H1 (cell line): ENCODE measurements around the gene NUP205. TPM values are rescaled to one million over a fixed set of nuclear protein-coding genes. Genes with fewer than 3 reads are reported as not detected.
A peak's percentile ranks its signal among the peaks of the same experiment; 100 is the strongest.

Experiments
- CTCF ChIA-PET: fragments of 300-600 bp; sonication (Branson Sonifier 250); formaldehyde crosslinking; loops from one replicate; lab custom pipeline; 2021; ENCODE audit not compliant: partially characterized antibody; lab: Charles Lee
- POLR2A ChIA-PET: fragments of 300-600 bp; sonication (Branson Sonifier 250); formaldehyde crosslinking; loops from one replicate; lab custom pipeline; 2021; ENCODE audit warnings: inconsistent platforms; ENCODE audit not compliant: partially characterized antibody; lab: Charles Lee
- DNase-seq, 2 experiments: peaks; one replicate each; pipeline versions ENCODE4 v3.0.0 to v3.0.0-alpha.2; 2010 to 2022; ENCODE audit warnings: low spot score in 2 of 2, low read depth in 1 of 2, mixed read lengths in 1 of 2
- FAIRE-seq: peaks from 2 replicates; lab custom pipeline; 2011; peaks lifted over from hg19 to GRCh38; lab: Jason Lieb, UNC
- H2AFZ ChIP-seq: 2 replicates; pipeline ENCODE4 v1.8.1; 2012; ENCODE audit warnings: low read length, inconsistent platforms
- H2AK5ac ChIP-seq: 2 replicates; pipeline ENCODE4 v1.6.1; 2013; ENCODE audit warnings: low read depth, low read length
- H2BK120ac ChIP-seq: replicated peaks from 2 replicates; pipeline ENCODE3; 2013; ENCODE audit warnings: low read depth, low read length, inconsistent platforms
- H2BK12ac ChIP-seq: 2 replicates; pipeline ENCODE4 v1.6.1; 2013; ENCODE audit warnings: low read depth, low read length
- H2BK15ac ChIP-seq: 2 replicates; pipeline ENCODE4 v1.6.1; 2013; ENCODE audit warnings: low read length
- H2BK20ac ChIP-seq: 2 replicates; pipeline ENCODE4 v1.6.1; 2013; ENCODE audit warnings: low read length
- H2BK5ac ChIP-seq: 2 replicates; pipeline ENCODE4 v1.6.1; 2013; ENCODE audit warnings: low read depth, low read length
- H3K14ac ChIP-seq: 2 replicates; pipeline ENCODE4 v1.6.1; 2013; ENCODE audit warnings: inconsistent platforms; ENCODE audit not compliant: insufficient read length
- H3K18ac ChIP-seq: 2 replicates; pipeline ENCODE4 v1.6.1; 2013; ENCODE audit warnings: low read length; ENCODE audit errors: extremely low read depth
- H3K23ac ChIP-seq: 2 replicates; pipeline ENCODE4 v1.6.1; 2013; ENCODE audit warnings: inconsistent platforms; ENCODE audit not compliant: insufficient read length
- H3K23me2 ChIP-seq: 2 replicates; pipeline ENCODE4 v1.6.1; 2013; ENCODE audit warnings: low read depth, low read length
- H3K27ac ChIP-seq: 2 replicates; pipeline ENCODE4 v1.6.1; 2011; ENCODE audit warnings: low read depth, low read length, inconsistent platforms
- H3K27me3 ChIP-seq, 4 experiments: replicated peaks in 1 of 4; 1 replicate in 1 of 4; 2 replicates in 3 of 4; pipeline versions ENCODE4 v1.6.1 to v1.8.1; 2011 to 2013; ENCODE audit warnings: low read length in 3 of 4, mild to moderate bottlenecking in 3 of 4, inconsistent platforms in 2 of 4, mixed read lengths in 2 of 4, moderate library complexity in 1 of 4; ENCODE audit not compliant: control insufficient read depth in 3 of 4, insufficient read depth in 3 of 4; ENCODE audit errors: extremely low read depth in 1 of 4
- H3K36me3 ChIP-seq, 4 experiments: 2 replicates each; pipeline versions ENCODE4 v1.6.1 to v1.8.1; 2011 to 2013; ENCODE audit warnings: mild to moderate bottlenecking in 4 of 4, low read length in 3 of 4, moderate library complexity in 2 of 4, control low read depth in 1 of 4, inconsistent platforms in 1 of 4; ENCODE audit not compliant: insufficient read depth in 4 of 4, control insufficient read depth in 2 of 4
- H3K4ac ChIP-seq: replicated peaks from 2 replicates; pipeline ENCODE3; 2013; ENCODE audit warnings: low read length, low read depth, mixed read lengths, inconsistent platforms; ENCODE audit not compliant: insufficient read length
- H3K4me1 ChIP-seq, 4 experiments: replicated peaks in 1 of 4; 1 replicate in 1 of 4; 2 replicates in 3 of 4; pipeline versions ENCODE4 v1.6.1 to v1.8.1; 2011 to 2013; ENCODE audit warnings: low read length in 3 of 4, inconsistent platforms in 2 of 4, mixed read lengths in 1 of 4; ENCODE audit not compliant: insufficient read depth in 4 of 4, control insufficient read depth in 3 of 4
- H3K4me2 ChIP-seq, 2 experiments: 2 replicates each; pipeline versions ENCODE4 v1.6.1 to v1.8.1; 2011 to 2013; ENCODE audit warnings: low read depth in 2 of 2, low read length in 2 of 2, control low read depth in 1 of 2, inconsistent platforms in 1 of 2, mild to moderate bottlenecking in 1 of 2; ENCODE audit not compliant: insufficient read depth in 1 of 2
- H3K4me3 ChIP-seq, 4 experiments: fragments of 200-600, 300-600 bp in 1 of 4; sonication (generic), shearing (Covaris generic), sonication (Bioruptor Twin) in 1 of 4; 2 replicates each; pipeline versions ENCODE4 v1.5.1 to v1.8.1; 2011 to 2016; ENCODE audit warnings: low read length in 4 of 4, low read depth in 3 of 4, control low read depth in 2 of 4, inconsistent platforms in 2 of 4, mild to moderate bottlenecking in 2 of 4, mixed read lengths in 1 of 4, moderate library complexity in 1 of 4; ENCODE audit not compliant: insufficient read depth in 2 of 4; ENCODE audit errors: extremely low read depth in 1 of 4
- H3K56ac ChIP-seq: replicated peaks from 2 replicates; pipeline ENCODE3; 2013; ENCODE audit warnings: low read depth, mild to moderate bottlenecking, mixed read lengths, low read length, inconsistent platforms; ENCODE audit not compliant: insufficient read length
- H3K79me1 ChIP-seq: 2 replicates; pipeline ENCODE4 v1.6.1; 2013; ENCODE audit warnings: low read depth, low read length, control low read depth
- H3K79me2 ChIP-seq, 2 experiments: 2 replicates each; pipeline versions ENCODE4 v1.6.1 to v1.8.1; 2012 to 2013; ENCODE audit warnings: low read length in 2 of 2, mild to moderate bottlenecking in 2 of 2, inconsistent platforms in 1 of 2; ENCODE audit not compliant: insufficient read depth in 2 of 2, control insufficient read depth in 1 of 2
- H3K9ac ChIP-seq, 4 experiments: replicated peaks in 1 of 4; 1 replicate in 1 of 4; 2 replicates in 3 of 4; pipeline versions ENCODE4 v1.6.1 to v1.8.1; 2011 to 2013; ENCODE audit warnings: low read depth in 3 of 4, low read length in 3 of 4, control low read depth in 2 of 4, mild to moderate bottlenecking in 2 of 4, moderate library complexity in 2 of 4, inconsistent platforms in 1 of 4; ENCODE audit errors: extremely low read depth in 1 of 4
- H3K9me3 ChIP-seq, 2 experiments: 2 replicates each; pipeline versions ENCODE4 v1.6.1 to v1.8.1; 2012 to 2013; ENCODE audit warnings: mild to moderate bottlenecking in 2 of 2, moderate library complexity in 2 of 2, control low read depth in 1 of 2, inconsistent platforms in 1 of 2, low read depth in 1 of 2, low read length in 1 of 2, mixed read lengths in 1 of 2; ENCODE audit not compliant: insufficient read depth in 2 of 2
- H4K20me1 ChIP-seq, 2 experiments: replicated peaks in 1 of 2; 2 replicates each; pipeline versions ENCODE3 to v1.8.1; 2011 to 2013; ENCODE audit warnings: inconsistent platforms in 2 of 2, low read length in 2 of 2, mild to moderate bottlenecking in 1 of 2; ENCODE audit not compliant: insufficient read depth in 2 of 2, control insufficient read depth in 1 of 2
- H4K5ac ChIP-seq: 2 replicates; pipeline ENCODE4 v1.6.1; 2013; ENCODE audit warnings: low read length, low read depth, mixed read lengths, inconsistent platforms; ENCODE audit not compliant: insufficient read length
- H4K8ac ChIP-seq: 2 replicates; pipeline ENCODE4 v1.8.0; 2013; ENCODE audit warnings: mild to moderate bottlenecking, moderate library complexity, low read length, inconsistent platforms; ENCODE audit not compliant: insufficient read depth; ENCODE audit errors: extremely low read depth
- H4K91ac ChIP-seq: replicated peaks from 2 replicates; pipeline ENCODE3; 2013; ENCODE audit warnings: low read length, mixed read lengths, inconsistent platforms; ENCODE audit not compliant: insufficient read length
- ATF3 ChIP-seq: IDR thresholded peaks from 2 replicates; pipeline ENCODE4 v1.6.1; 2011; ENCODE audit warnings: low read depth, mild to moderate bottlenecking, low read length; ENCODE audit not compliant: insufficient read depth
- BACH1 ChIP-seq: IDR thresholded peaks from 2 replicates; pipeline ENCODE4 v1.6.1; 2012; ENCODE audit warnings: low read length, improper control_type of control experiment
- BCL11A ChIP-seq, 2 experiments: IDR thresholded peaks; one replicate each; pipeline ENCODE4 v1.6.1; 2011; ENCODE audit warnings: low read depth in 2 of 2, low read length in 2 of 2, mild to moderate bottlenecking in 2 of 2
- CHD1 ChIP-seq: IDR thresholded peaks from 2 replicates; pipeline ENCODE4 v1.6.1; 2012; ENCODE audit warnings: low read depth, low read length, improper control_type of control experiment
- CTCF ChIP-seq, 3 experiments: IDR thresholded peaks; 1 replicate in 2 of 3; 2 replicates in 1 of 3; pipeline versions ENCODE4 v1.5.1 to v1.6.1; 2011; ENCODE audit warnings: low read length in 3 of 3, mild to moderate bottlenecking in 3 of 3, inconsistent platforms in 2 of 3, low read depth in 1 of 3, moderate library complexity in 1 of 3; ENCODE audit not compliant: insufficient read depth in 1 of 3; ENCODE audit errors: control extremely low read depth in 1 of 3
- NANOG ChIP-seq: IDR thresholded peaks from 2 replicates; pipeline ENCODE4 v1.6.1; 2011; ENCODE audit warnings: low read length, low read depth, mild to moderate bottlenecking, inconsistent platforms; ENCODE audit not compliant: insufficient read depth, poor library complexity, severe bottlenecking
- RAD21 ChIP-seq, 2 experiments: IDR thresholded peaks in 1 of 2; conservative IDR thresholded peaks in 1 of 2; 2 replicates each; pipeline ENCODE4 v1.6.1; 2011; ENCODE audit warnings: low read depth in 2 of 2, low read length in 2 of 2, improper control_type of control experiment in 1 of 2, inconsistent platforms in 1 of 2, mild to moderate bottlenecking in 1 of 2, moderate library complexity in 1 of 2
- SP2 ChIP-seq: IDR thresholded peaks from 2 replicates; pipeline ENCODE4 v1.6.1; 2012; ENCODE audit warnings: mild to moderate bottlenecking, low read length, inconsistent platforms
- SRF ChIP-seq: IDR thresholded peaks from 2 replicates; pipeline ENCODE4 v1.6.1; 2011; ENCODE audit warnings: mild to moderate bottlenecking, low read depth, low read length, moderate library complexity
- TAF1 ChIP-seq: IDR thresholded peaks from 2 replicates; pipeline ENCODE4 v1.6.1; 2011; ENCODE audit warnings: mild to moderate bottlenecking, low read depth, low read length
- YY1 ChIP-seq: IDR thresholded peaks from 2 replicates; pipeline ENCODE4 v1.6.1; 2011; ENCODE audit warnings: low read depth, mild to moderate bottlenecking, low read length
- ZNF274 ChIP-seq: IDR thresholded peaks from 2 replicates; pipeline ENCODE4 v1.7.0; 2012; ENCODE audit warnings: low read length, borderline replicate concordance; ENCODE audit errors: extremely low read depth
- polyA plus RNA-seq, 7 experiments: library from polyadenylated mRNA; depleted of rRNA in 3 of 7; stranded (reverse) in 5 of 7; unstranded in 2 of 7; fragments of >200 nt in 5 of 7; fragments of 200-250 nt in 2 of 7; gene quantifications; 1 replicate in 5 of 7; 2 replicates in 1 of 7; 4 replicates in 1 of 7; pipeline versions ENCODE4 v1.2.1 to v1.2.3, GENCODE V29; 2011 to 2013; ENCODE audit warnings: missing spikeins in 2 of 7, mixed read lengths in 2 of 7
- total RNA-seq: library from RNA; stranded (reverse); fragmentation: NEBNext Ultra II Directional; extraction: Animal tissue kit (Norgen Biotek cat#: 25700); gene quantifications from 2 replicates; pipeline ENCODE4 v1.2.1, GENCODE V29; 2021

NUP205 gene
- total and polyA plus RNA-seq, 2 of the 8 experiments (the other 6 are each of a cell fraction or from before 2014, with no cell fraction given) = 148 to 216 TPM

GRCh38 chr7:135519233-135519688 is 38.5 kb upstream of the NUP205 start:
- Histone ChIP-seq H3K4ac (no peak overlapping the region), H2BK15ac (no peak overlapping the region), H3K9ac (no peak overlapping the region), H4K5ac (no peak overlapping the region), H3K56ac (no peak overlapping the region), H3K23ac (no peak overlapping the region), H2AFZ (peak overlapping the region; percentile 94), H3K4me2 (no peak overlapping the region), H4K91ac (no peak overlapping the region), H3K9me3 (no peaks in the 10 kb centered on the region), H2AK5ac (no peak overlapping the region), H3K79me1 (no peaks in the 10 kb centered on the region), H3K79me2 (no peaks in the 10 kb centered on the region), H2BK12ac (no peak overlapping the region), H3K14ac (no peak overlapping the region), H3K18ac (no peak overlapping the region), H2BK20ac (no peak overlapping the region), H2BK120ac (no peak overlapping the region), H2BK5ac (no peak overlapping the region), H3K36me3 (no peaks in the 10 kb centered on the region), H3K23me2 (no peaks in the 10 kb centered on the region), H3K4me3 (no peak overlapping the region), H4K20me1 (no peaks in the 10 kb centered on the region), H3K27ac (no peak overlapping the region), H3K4me1 (no peaks in the 10 kb centered on the region), H4K8ac (no peak overlapping the region), H3K27me3 (no peaks in the 10 kb centered on the region)
- CTCF ChIA-PET = interaction anchor here (0.6 to 1.2 kb wide), 7 partner anchors 25 to 155 kb away, joined by 3 to 4 read pairs (median 3); partner anchors contain the start of gene NUP205
- no peak for DNase-seq
- POLR2A ChIA-PET = interaction anchor here (1.0 to 1.3 kb wide), 2 partner anchors 8 to 12 kb away, joined by 3 to 4 read pairs; no protein-coding TSS in a partner anchor
- FAIRE-seq = no peak
- no peak for TF ChIP-seq CTCF (IDR thresholded peaks at IDR 0.05; ENCODE audit: control extremely low read depth in 1 of 3, insufficient read depth in 1 of 3, low read depth in 1 of 3, low read length in 3 of 3)
- no peak for TF ChIP-seq BACH1
- TF ChIP-seq ATF3 = no peak
- no peak for TF ChIP-seq RAD21 (IDR thresholded peaks at IDR 0.05 in 1 of 2, conservative IDR thresholded peaks at IDR 0.05 in 1 of 2; ENCODE audit: low read depth in 2 of 2, low read length in 2 of 2)
- TF ChIP-seq CHD1 = no peak
- no peak for TF ChIP-seq ZNF274
- no peak for TF ChIP-seq NANOG
- TF ChIP-seq SRF = no peak
- TF ChIP-seq SP2 = no peak
- TF ChIP-seq YY1 = no peak
- no peak for TF ChIP-seq TAF1
- no peak for TF ChIP-seq BCL11A (IDR thresholded peaks at IDR 0.05; ENCODE audit: low read depth in 2 of 2, low read length in 2 of 2)
